Activated T-helper 1 cell treated with anti-CD3 and anti-CD28 coated beads, Interleukin-12 subunit alpha, Interleukin-12 subunit beta, Interleukin-2, Interleukin-4 antibody, amounts not matched to agents 30 ng/mL and 10 ng/mL and 1 ng/mL, durations not matched to agents 14 hours and 24 hours and 36 hours (primary cell): ENCODE data around the gene PVR. TPM values are rescaled to one million over a fixed set of nuclear protein-coding genes. Genes with fewer than 3 reads are reported as not detected.

Source experiments
- DNase-seq: peaks from one replicate; pipeline ENCODE4 v3.0.0; 2021; ENCODE audit warnings: low spot score
- H3K27ac Mint-ChIP-seq: one replicate; pipeline ENCODE4 v1.8.0; 2021; ENCODE audit warnings: mild to moderate bottlenecking, mixed read lengths
- H3K27me3 Mint-ChIP-seq: one replicate; pipeline ENCODE4 v1.8.0; 2022; ENCODE audit warnings: mild to moderate bottlenecking, moderate library complexity, mixed read lengths; ENCODE audit not compliant: insufficient read depth
- H3K36me3 Mint-ChIP-seq: one replicate; pipeline ENCODE4 v1.8.0; 2021; ENCODE audit warnings: low read depth, mixed read lengths
- H3K4me1 Mint-ChIP-seq: one replicate; pipeline ENCODE4 v1.8.0; 2021; ENCODE audit warnings: low read depth, mixed read lengths
- H3K4me3 Mint-ChIP-seq: one replicate; pipeline ENCODE4 v1.8.0; 2021; ENCODE audit warnings: mild to moderate bottlenecking, moderate library complexity, mixed read lengths
- H3K9me3 Mint-ChIP-seq: one replicate; pipeline ENCODE4 v1.8.0; 2021; ENCODE audit warnings: mixed read lengths
- intact Hi-C: fragments of 100-400 bp; cut with micrococcal nuclease; formaldehyde crosslinking; loops from one replicate; pipeline ENCODE4 v1.15.1; 2024
- total RNA-seq: library from RNA; stranded (reverse); gene quantifications from 2 replicates; pipeline ENCODE4 v1.2.3, GENCODE V29; 2022

Gene PVR
- total RNA-seq, 1 donor from 2014 or later = 20.6 TPM

GRCh38 chr19:44641501-44642265 lies 2.0 kb upstream of the PVR start:
- Mint-ChIP-seq H3K27ac (no peak overlapping the region), H3K27me3 (peaks cover 21% of the 10 kb centered on the region), H3K36me3 (no peaks in the 10 kb centered on the region), H3K4me3 (no peak overlapping the region), H3K9me3 (no peaks in the 10 kb centered on the region), H3K4me1 (no peaks in the 10 kb centered on the region)
- intact Hi-C loops = no loop called here
- no peak for DNase-seq

- intact Hi-C loops = no loop called here
- DNase-seq = no peak
- no peaks in the 10 kb centered on the region for H3K4me1 Mint-ChIP-seq
- no peak overlapping the region for H3K27ac Mint-ChIP-seq
- no peaks in the 10 kb centered on the region for H3K9me3 Mint-ChIP-seq
- H3K27me3 Mint-ChIP-seq = peaks cover 21% of the 10 kb centered on the region
- H3K36me3 Mint-ChIP-seq = no peaks in the 10 kb centered on the region
- peak overlapping the region; percentile 24 for H3K4me3 Mint-ChIP-seq
Measured at GRCh38 chr19:44642377-44642776, 1.3 kb upstream of the PVR start.

GRCh38 chr19:44644402-44645016 lies 799 bp downstream of the PVR start:
- no peaks in the 10 kb centered on the region for H3K36me3 Mint-ChIP-seq
- no peak for DNase-seq
- peak overlapping the region; percentile 84 for H3K4me3 Mint-ChIP-seq
- peaks cover 21% of the 10 kb centered on the region for H3K27me3 Mint-ChIP-seq
- H3K9me3 Mint-ChIP-seq = no peaks in the 10 kb centered on the region
- intact Hi-C loops = no loop called here
- H3K4me1 Mint-ChIP-seq = no peaks in the 10 kb centered on the region
- no peak overlapping the region for H3K27ac Mint-ChIP-seq

- Mint-ChIP-seq H3K4me3 (no peak overlapping the region), H3K27ac (no peak overlapping the region), H3K27me3 (peaks cover 21% of the 10 kb centered on the region), H3K36me3 (peaks cover 3% of the 10 kb centered on the region), H3K4me1 (no peaks in the 10 kb centered on the region), H3K9me3 (no peaks in the 10 kb centered on the region)
- DNase-seq = no peak
- intact Hi-C loops = no loop called here
Measured at GRCh38 chr19:44645407-44646048, 1.8 kb downstream of the PVR start.

GRCh38 chr19:44646049-44646416 lies 2.3 kb downstream of the PVR start:
- intact Hi-C loops = no loop called here
- DNase-seq = no peak
- Mint-ChIP-seq H3K36me3 (peaks cover 3% of the 10 kb centered on the region), H3K4me1 (no peaks in the 10 kb centered on the region), H3K4me3 (no peak overlapping the region), H3K27ac (no peak overlapping the region), H3K27me3 (peaks cover 19% of the 10 kb centered on the region), H3K9me3 (no peaks in the 10 kb centered on the region)

GRCh38 chr19:44647144-44647543 lies 3.4 kb downstream of the PVR start:
- H3K36me3 Mint-ChIP-seq = peaks cover 7% of the 10 kb centered on the region
- no peak overlapping the region for H3K27ac Mint-ChIP-seq
- no peak overlapping the region for H3K4me3 Mint-ChIP-seq
- H3K27me3 Mint-ChIP-seq = peaks cover 15% of the 10 kb centered on the region
- no peaks in the 10 kb centered on the region for H3K4me1 Mint-ChIP-seq
- H3K9me3 Mint-ChIP-seq = no peaks in the 10 kb centered on the region
- no peak for DNase-seq
- intact Hi-C loops = no loop called here

GRCh38 chr19:44648631-44649251 lies 5.0 kb downstream of the PVR start:
- Mint-ChIP-seq H3K4me3 (no peak overlapping the region), H3K27me3 (peaks cover 5% of the 10 kb centered on the region), H3K27ac (no peak overlapping the region), H3K9me3 (no peaks in the 10 kb centered on the region), H3K4me1 (no peaks in the 10 kb centered on the region), H3K36me3 (peaks cover 7% of the 10 kb centered on the region)
- DNase-seq = no peak
- intact Hi-C loops = no loop called here

GRCh38 chr19:44649578-44650145 lies 6.0 kb downstream of the PVR start:
- Mint-ChIP-seq H3K27me3 (no peaks in the 10 kb centered on the region), H3K36me3 (peaks cover 7% of the 10 kb centered on the region), H3K27ac (no peak overlapping the region), H3K9me3 (no peaks in the 10 kb centered on the region), H3K4me3 (no peak overlapping the region), H3K4me1 (peaks cover 4% of the 10 kb centered on the region)
- intact Hi-C loops = no loop called here
- DNase-seq = no peak

GRCh38 chr19:44653343-44653742 lies 9.6 kb downstream of the PVR start:
- no peak overlapping the region for H3K4me3 Mint-ChIP-seq
- H3K36me3 Mint-ChIP-seq = peaks cover 9% of the 10 kb centered on the region
- H3K4me1 Mint-ChIP-seq = peaks cover 13% of the 10 kb centered on the region
- intact Hi-C loops = no loop called here
- no peaks in the 10 kb centered on the region for H3K9me3 Mint-ChIP-seq
- DNase-seq = no peak
- no peaks in the 10 kb centered on the region for H3K27me3 Mint-ChIP-seq
- H3K27ac Mint-ChIP-seq = no peak overlapping the region

GRCh38 chr19:44653977-44654774 lies 10.5 kb downstream of the PVR start:
- Mint-ChIP-seq H3K9me3 (no peaks in the 10 kb centered on the region), H3K4me3 (no peak overlapping the region), H3K27ac (no peak overlapping the region), H3K36me3 (peaks cover 9% of the 10 kb centered on the region), H3K4me1 (peaks cover 13% of the 10 kb centered on the region), H3K27me3 (no peaks in the 10 kb centered on the region)
- intact Hi-C loops = loop anchor here (1.0 to 2.0 kb wide), 3 partner anchors 38 to 116 kb away; no protein-coding TSS in a partner anchor
- DNase-seq = peak; percentile 66

- Mint-ChIP-seq H3K9me3 (no peaks in the 10 kb centered on the region), H3K27ac (no peak overlapping the region), H3K36me3 (peaks cover 2% of the 10 kb centered on the region), H3K27me3 (no peaks in the 10 kb centered on the region), H3K4me1 (peaks cover 13% of the 10 kb centered on the region), H3K4me3 (no peak overlapping the region)
- DNase-seq = peak; percentile 45
- intact Hi-C loops = loop anchor here (1.0 kb wide), 1 partner anchor 86 kb away; no protein-coding TSS in a partner anchor
Measured at GRCh38 chr19:44657211-44657921, 13.7 kb downstream of the PVR start.
